Naive B cell (primary cell): Measurements from ENCODE around the gene CEP72. TPM values are rescaled to one million over a fixed set of nuclear protein-coding genes. Genes with fewer than 3 reads are reported as not detected.
"Not testable (repeated sequence)": the region's sequence is repeated elsewhere in the genome, so short reads cannot be mapped to it uniquely, and the experiment has no call there.

Experiments used
- ATAC-seq, 2 donors: fragments of 150-1000 bp; cut with Tn5 transposase; 2 replicates each; pipeline ENCODE4 v1.10.0; 2021; ENCODE audit warnings: low read depth in 2 of 2, mild to moderate bottlenecking in 2 of 2, moderate library complexity in 2 of 2
- DNase-seq: peaks from one replicate; pipeline ENCODE4 v3.0.0; 2022
- H3K27ac Mint-ChIP-seq, 6 donors: one replicate each; pipeline ENCODE4 v1.8.0; 2020 to 2022; ENCODE audit warnings: mild to moderate bottlenecking in 6 of 6, mixed read lengths in 6 of 6, moderate library complexity in 5 of 6, inconsistent platforms in 2 of 6
- H3K27me3 Mint-ChIP-seq, 3 donors: one replicate each; pipeline ENCODE4 v1.8.0; 2021 to 2022; ENCODE audit warnings: mixed read lengths in 3 of 3, mild to moderate bottlenecking in 1 of 3
- H3K36me3 Mint-ChIP-seq, 2 donors: one replicate each; pipeline ENCODE4 v1.8.0; 2020 to 2022; ENCODE audit warnings: mixed read lengths in 2 of 2, inconsistent platforms in 1 of 2, mild to moderate bottlenecking in 1 of 2
- H3K4me1 Mint-ChIP-seq, 3 donors: one replicate each; pipeline ENCODE4 v1.8.0; 2020 to 2022; ENCODE audit warnings: mixed read lengths in 3 of 3, inconsistent platforms in 1 of 3, mild to moderate bottlenecking in 1 of 3, moderate library complexity in 1 of 3
- H3K4me3 Mint-ChIP-seq, 8 donors: one replicate each; pipeline ENCODE4 v1.8.0; 2020 to 2022; ENCODE audit warnings: mild to moderate bottlenecking in 8 of 8, mixed read lengths in 8 of 8, moderate library complexity in 8 of 8, inconsistent platforms in 2 of 8
- H3K9me3 Mint-ChIP-seq, 7 donors: one replicate each; pipeline ENCODE4 v1.8.0; 2020 to 2022; ENCODE audit warnings: mixed read lengths in 7 of 7, mild to moderate bottlenecking in 5 of 7, inconsistent platforms in 2 of 7, moderate library complexity in 1 of 7
- polyA plus RNA-seq, 6 donors: library from polyadenylated mRNA; unstranded; fragments of 300-500 nt; fragmentation: Illumina TruSeq; gene quantifications; one replicate each; pipeline ENCODE4 v1.2.3, GENCODE V29; 2021; ENCODE audit warnings: low read depth in 6 of 6

The CEP72 gene
- polyA plus RNA-seq, 6 donors from 2014 or later = 1.9 to 7.8 (median 2.9) TPM; not detected in 1

DNA sequence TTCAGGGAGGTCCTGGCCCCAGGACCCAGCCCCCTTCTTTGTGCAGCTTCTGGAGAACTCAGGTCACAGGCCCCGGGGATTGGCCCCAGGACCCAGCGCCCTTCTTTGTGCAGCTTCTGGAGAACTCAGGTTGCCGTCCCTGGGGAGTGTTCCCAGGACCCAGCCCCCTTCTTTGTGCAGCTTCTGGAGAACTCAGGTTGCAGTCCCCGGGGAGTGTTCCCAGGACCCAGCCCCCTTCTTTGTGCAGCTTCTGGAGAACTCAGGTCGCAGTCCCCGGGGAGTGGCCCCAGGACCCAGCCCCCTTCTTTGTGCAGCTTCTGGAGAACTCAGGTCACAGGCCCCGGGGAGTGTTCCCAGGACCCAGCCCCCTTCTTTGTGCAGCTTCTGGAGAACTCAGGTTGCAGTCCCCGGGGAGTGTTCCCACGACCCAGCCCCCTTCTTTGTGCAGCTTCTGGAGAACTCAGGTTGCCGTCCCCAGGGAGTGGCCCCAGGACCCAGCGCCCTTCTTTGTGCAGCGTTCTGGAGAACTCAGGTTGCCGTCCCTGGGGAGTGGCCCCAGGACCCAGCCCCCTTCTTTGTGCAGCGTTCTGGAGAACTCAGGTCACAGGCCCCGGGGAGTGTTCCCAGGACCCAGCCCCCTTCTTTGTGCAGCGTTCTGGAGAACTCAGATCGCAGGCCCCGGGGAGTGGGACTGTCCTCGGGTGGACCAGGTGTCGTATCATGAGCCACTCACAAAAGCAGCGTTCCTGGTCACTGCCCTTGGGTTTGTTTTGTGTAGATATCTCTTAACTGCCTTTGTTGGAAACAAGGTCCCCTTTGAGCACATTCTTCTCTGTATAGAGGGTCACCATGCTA lies 16.4 kb downstream of the CEP72 start:
- not testable (repeated sequence) for H3K27me3 Mint-ChIP-seq

DNA sequence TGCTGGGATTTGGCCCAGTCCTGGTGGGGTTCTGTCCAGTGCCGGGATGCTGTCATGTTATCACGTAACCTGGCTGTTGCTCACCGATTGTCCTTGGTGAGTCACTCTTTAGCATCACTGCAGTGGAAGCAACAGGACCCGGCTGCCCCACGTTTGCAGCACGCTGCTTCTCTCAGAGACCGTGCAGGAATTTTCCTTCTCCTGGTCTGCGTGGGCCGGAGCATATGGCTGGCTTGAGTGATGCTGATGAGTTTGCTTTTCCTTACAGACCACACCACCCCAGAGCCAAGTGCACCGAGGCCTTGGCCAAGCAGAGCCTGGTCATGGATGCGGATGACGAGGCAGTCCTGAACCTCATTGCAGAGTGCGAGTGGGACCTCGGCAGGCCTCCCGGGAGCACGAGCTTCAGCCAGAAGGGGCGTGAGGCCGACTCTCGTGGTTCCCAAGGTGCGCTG lies 21.4 kb downstream of the CEP72 start:
- no peaks in the 10 kb centered on the region for H3K4me1 Mint-ChIP-seq
- ATAC-seq = no peak
- DNase-seq = no peak
- peaks cover 0 to 6% (median 0%) of the 10 kb centered on the region in 7 donors for H3K9me3 Mint-ChIP-seq
- H3K36me3 Mint-ChIP-seq = peaks cover 24 to 32% of the 10 kb centered on the region in 2 donors
- H3K27ac Mint-ChIP-seq = no peak overlapping the region
- H3K4me3 Mint-ChIP-seq = no peak overlapping the region
- no peaks in the 10 kb centered on the region for H3K27me3 Mint-ChIP-seq

More for the DNA sequence above, 16.4 kb downstream of the CEP72 start:
- H3K27ac Mint-ChIP-seq, ATAC-seq, DNase-seq, H3K9me3 Mint-ChIP-seq, H3K4me1 Mint-ChIP-seq: not testable (repeated sequence)
- H3K4me3 Mint-ChIP-seq = peak overlapping the region in 1 of 8 donors; percentile 21
- peaks cover 12% of the 10 kb centered on the region in 2 donors for H3K36me3 Mint-ChIP-seq

DNA sequence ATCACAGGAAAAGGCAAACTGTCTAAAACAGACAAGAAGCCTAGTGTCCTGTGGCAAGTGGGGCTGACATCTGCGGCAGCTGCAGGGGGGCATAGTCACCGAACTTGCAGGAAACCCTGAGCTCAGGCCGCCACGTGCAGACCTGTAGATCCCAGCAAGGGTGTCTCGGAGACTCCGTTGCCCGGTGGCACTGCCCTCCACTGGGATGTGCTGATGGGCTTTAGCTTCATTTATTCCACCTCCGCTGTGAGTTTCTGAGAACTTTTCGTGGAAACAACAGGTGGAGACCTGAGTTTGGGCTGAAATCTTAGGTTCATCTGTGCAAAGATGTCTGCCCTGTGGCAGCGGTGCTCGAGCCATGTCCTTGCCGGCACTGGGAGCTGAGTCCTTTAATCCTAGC lies 22.1 kb downstream of the CEP72 start:
- Mint-ChIP-seq H3K9me3 (peaks cover 0 to 6% (median 0%) of the 10 kb centered on the region in 7 donors), H3K4me1 (no peaks in the 10 kb centered on the region), H3K36me3 (peaks cover 24 to 32% of the 10 kb centered on the region in 2 donors), H3K4me3 (no peak overlapping the region), H3K27ac (no peak overlapping the region), H3K27me3 (no peaks in the 10 kb centered on the region)
- DNase-seq (no peak), ATAC-seq (no peak)

DNA sequence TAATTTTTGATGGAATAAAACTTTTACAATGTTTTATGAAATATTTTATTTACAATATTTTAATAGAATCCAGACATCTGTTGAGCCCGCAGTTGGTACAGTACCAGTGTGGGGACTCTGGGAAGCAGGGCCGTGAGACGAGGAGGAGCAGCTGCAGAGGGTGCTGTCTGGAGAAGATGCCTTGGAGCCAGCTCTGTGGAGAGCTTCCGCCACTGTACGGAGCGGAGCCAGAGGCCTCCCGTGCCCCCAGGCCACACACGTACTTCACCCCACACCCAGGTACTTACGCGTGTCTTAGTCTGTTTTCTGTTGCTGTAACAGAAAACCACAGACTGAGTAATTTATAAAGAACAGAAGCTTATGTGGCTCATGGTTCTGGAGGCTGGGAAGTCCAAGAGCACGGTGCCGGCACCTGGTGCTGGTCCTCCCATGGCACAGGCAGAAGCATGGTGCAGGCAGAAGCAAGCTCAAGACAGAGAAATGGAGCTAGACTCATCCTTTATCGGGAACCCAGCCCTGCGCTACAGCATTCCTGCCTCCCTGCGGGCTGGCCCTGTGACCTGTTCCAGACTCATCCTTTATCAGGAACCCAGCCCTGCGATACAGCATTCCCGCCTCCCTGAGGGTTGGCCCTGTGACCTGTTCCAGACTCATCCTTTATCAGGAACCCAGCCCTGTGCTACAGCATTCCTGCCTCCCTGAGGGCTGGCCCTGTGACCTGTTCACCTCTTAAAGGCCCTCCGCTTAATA lies 23.3 kb downstream of the CEP72 start:
- no peaks in the 10 kb centered on the region for H3K4me1 Mint-ChIP-seq
- no peak for ATAC-seq
- H3K27ac Mint-ChIP-seq = no peak overlapping the region
- H3K27me3 Mint-ChIP-seq = no peaks in the 10 kb centered on the region
- peaks cover 0 to 6% (median 0%) of the 10 kb centered on the region in 7 donors for H3K9me3 Mint-ChIP-seq
- no peak overlapping the region for H3K4me3 Mint-ChIP-seq
- H3K36me3 Mint-ChIP-seq = peaks cover 24 to 39% of the 10 kb centered on the region in 2 donors
- no peak for DNase-seq

DNA sequence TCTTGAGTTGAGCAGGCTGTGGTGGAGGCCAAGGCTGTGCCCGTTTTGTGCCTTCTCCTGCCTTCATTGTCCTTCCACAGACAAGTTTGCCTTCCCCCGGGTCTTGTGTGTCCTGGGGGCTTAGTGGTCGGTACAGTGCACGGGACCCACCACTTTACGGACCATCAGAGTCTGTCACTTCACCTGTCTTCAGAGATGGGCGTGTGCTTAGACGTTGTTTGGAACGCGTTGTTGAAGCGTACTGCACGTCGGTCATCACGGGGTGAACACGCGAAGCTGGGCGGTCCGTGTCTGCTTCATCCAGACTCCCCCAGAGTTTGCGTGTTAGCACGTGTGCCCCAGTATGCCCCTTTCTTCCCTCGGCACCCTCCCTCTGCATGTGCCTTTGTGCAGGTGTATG lies 24.8 kb downstream of the CEP72 start:
- DNase-seq (no peak), ATAC-seq (no peak)
- Mint-ChIP-seq H3K4me1 (no peaks in the 10 kb centered on the region), H3K36me3 (peaks cover 24 to 39% of the 10 kb centered on the region in 2 donors), H3K9me3 (peaks cover 0 to 6% (median 0%) of the 10 kb centered on the region in 7 donors), H3K27ac (no peak overlapping the region), H3K27me3 (no peaks in the 10 kb centered on the region), H3K4me3 (peak overlapping the region in 1 of 8 donors; percentile 16)

DNA sequence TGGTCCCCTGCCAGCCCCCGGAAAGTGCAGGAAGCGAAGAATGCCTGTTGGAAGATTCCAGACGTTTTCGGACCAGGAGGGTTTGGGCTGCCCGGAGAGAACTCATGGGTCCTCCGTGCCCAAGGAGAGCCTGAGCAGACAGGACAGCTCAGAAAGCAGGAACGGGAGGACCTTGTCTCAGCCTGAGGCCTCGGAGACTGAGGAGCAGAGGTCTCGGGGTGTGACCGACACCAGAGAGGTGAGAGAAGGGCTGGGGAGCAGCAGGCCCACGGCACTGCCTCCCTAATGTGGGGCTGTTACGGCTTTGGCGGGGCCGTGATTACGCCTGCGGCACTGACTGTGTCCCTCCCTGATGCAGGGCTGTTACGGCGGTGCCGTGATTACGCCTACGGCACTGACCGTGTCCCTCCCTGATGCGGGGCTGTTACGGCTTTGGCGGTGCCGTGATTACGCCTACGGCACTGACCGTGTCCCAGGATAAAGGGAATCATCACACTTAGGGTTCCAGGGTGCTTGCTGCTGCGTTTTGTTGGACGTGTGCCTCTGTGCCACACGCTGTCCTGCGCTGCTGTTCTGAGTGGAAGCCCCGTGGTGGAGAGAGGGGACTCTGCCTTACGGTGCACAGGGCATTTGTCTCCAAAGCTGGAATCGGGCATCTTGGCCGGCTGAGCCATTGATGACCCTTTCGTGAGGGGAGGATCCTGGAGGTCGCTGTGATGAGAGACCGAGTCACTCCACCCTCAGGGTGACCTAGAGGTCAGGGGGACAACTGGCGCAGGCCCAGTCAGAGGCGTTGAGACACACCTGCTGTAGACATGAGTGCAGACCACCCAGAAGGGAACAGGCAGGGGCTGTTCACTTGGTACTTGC lies 25.7 kb downstream of the CEP72 start:
- Mint-ChIP-seq H3K36me3 (peaks cover 24 to 39% of the 10 kb centered on the region in 2 donors), H3K4me1 (no peaks in the 10 kb centered on the region), H3K9me3 (peaks cover 0 to 6% (median 0%) of the 10 kb centered on the region in 7 donors), H3K27ac (peak overlapping the region in 1 of 6 donors; percentile 73), H3K27me3 (no peaks in the 10 kb centered on the region), H3K4me3 (no peak overlapping the region)
- no peak for ATAC-seq
- no peak for DNase-seq

DNA sequence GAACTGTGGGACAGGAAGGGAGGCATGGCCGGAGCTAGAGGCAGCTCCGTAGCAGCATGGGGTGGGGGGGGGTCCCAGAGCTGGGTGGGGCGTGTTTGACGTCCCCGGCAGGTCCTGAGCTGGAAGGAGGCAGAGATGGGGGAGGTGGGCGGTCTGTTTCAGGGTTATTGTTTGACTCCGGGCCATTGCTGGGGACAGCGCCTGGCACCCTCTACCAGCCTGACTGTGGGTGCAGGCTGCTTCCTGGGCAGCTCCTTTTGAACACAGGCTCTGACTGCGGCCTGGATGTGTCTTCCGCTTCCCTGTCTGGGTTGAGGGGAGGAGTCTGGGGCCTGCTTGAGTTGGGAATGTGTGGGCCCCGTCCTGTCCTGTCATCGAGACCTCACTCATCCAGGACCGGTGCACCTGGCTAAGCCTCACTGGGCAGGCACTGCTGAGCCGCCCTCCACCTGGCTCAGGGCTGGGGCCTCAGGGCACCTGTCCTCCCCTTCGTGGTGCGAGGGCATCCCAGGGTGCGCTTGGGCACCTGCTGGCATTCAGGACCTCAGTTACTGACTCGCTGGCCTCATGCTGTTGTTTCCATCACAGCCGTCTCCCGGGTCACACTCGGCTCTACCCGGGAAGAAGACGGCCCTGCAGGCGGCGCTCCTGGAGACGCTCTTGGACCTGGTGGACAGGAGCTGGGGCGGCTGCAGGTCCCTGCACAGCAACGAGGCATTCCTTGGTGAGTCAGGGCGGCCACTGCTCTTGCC lies 26.5 kb downstream of the CEP72 start:
- H3K4me1 Mint-ChIP-seq = peaks cover 3 to 8% (median 6%) of the 10 kb centered on the region in 3 donors
- H3K36me3 Mint-ChIP-seq = peaks cover 24 to 39% of the 10 kb centered on the region in 2 donors
- peaks cover 0 to 6% (median 0%) of the 10 kb centered on the region in 7 donors for H3K9me3 Mint-ChIP-seq
- no peaks in the 10 kb centered on the region for H3K27me3 Mint-ChIP-seq
- DNase-seq (no peak), ATAC-seq (no peak)
- no peak overlapping the region for H3K4me3 Mint-ChIP-seq
- H3K27ac Mint-ChIP-seq = peak overlapping the region in 1 of 6 donors; percentile 62

DNA sequence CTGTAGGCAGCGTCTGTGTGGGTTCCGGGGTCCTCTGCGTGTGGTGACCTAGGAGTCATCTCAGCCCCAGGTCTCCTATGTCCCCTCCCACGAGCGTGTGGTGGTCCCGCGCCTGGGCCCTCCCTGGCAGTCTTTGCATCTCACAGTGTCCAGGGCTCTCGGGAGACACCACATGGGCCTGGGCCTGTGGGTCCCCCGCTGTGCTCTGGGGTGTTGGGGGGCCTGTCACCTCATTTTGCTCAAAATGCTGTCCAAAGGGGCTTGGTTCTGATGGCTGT lies 27.1 kb downstream of the CEP72 start:
- H3K9me3 Mint-ChIP-seq = peaks cover 0 to 6% (median 0%) of the 10 kb centered on the region in 7 donors
- H3K4me3 Mint-ChIP-seq = no peak overlapping the region
- peaks cover 5 to 14% (median 9%) of the 10 kb centered on the region in 3 donors for H3K4me1 Mint-ChIP-seq
- no peak for DNase-seq
- H3K27me3 Mint-ChIP-seq = no peaks in the 10 kb centered on the region
- no peak for ATAC-seq
- peaks cover 24 to 39% of the 10 kb centered on the region in 2 donors for H3K36me3 Mint-ChIP-seq
- peak overlapping the region in 1 of 6 donors; percentile 62 for H3K27ac Mint-ChIP-seq

DNA sequence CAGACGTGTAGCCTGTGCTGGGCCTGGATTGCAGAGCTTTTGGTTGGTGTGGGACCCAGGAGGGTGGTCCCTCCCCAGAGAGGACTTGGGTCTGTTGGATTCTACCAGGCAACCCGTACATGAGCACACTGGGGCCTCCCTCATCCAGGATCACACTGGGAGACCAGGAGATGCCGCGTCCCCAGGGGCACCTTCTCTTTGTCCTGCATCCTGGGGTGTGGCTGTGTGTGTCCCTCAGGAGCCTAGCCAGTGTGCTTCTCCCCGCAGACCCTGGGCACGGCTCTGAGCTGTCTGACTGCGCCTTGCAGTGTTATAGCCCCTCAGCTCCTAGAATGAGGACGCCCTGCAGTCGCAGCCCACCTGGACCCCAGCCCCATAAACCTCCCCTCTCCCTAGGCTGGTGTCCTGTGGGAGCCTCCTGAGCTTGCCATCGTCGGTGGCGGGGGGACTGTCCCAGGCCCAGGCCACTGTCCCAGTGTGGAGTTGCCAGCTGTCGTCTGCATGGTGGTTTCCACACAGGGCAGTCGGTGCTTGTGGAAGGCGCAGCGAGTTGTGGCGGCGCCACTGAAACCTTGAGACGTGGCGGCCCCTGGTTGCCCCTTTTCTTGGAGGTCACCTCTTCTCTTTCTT lies 27.6 kb downstream of the CEP72 start:
- peaks cover 9 to 19% (median 13%) of the 10 kb centered on the region in 3 donors for H3K4me1 Mint-ChIP-seq
- H3K27ac Mint-ChIP-seq = no peak overlapping the region
- peaks cover 0 to 6% (median 0%) of the 10 kb centered on the region in 7 donors for H3K9me3 Mint-ChIP-seq
- peaks cover 21 to 37% of the 10 kb centered on the region in 2 donors for H3K36me3 Mint-ChIP-seq
- ATAC-seq (no peak), DNase-seq (no peak)
- H3K4me3 Mint-ChIP-seq = no peak overlapping the region
- H3K27me3 Mint-ChIP-seq = no peaks in the 10 kb centered on the region

DNA sequence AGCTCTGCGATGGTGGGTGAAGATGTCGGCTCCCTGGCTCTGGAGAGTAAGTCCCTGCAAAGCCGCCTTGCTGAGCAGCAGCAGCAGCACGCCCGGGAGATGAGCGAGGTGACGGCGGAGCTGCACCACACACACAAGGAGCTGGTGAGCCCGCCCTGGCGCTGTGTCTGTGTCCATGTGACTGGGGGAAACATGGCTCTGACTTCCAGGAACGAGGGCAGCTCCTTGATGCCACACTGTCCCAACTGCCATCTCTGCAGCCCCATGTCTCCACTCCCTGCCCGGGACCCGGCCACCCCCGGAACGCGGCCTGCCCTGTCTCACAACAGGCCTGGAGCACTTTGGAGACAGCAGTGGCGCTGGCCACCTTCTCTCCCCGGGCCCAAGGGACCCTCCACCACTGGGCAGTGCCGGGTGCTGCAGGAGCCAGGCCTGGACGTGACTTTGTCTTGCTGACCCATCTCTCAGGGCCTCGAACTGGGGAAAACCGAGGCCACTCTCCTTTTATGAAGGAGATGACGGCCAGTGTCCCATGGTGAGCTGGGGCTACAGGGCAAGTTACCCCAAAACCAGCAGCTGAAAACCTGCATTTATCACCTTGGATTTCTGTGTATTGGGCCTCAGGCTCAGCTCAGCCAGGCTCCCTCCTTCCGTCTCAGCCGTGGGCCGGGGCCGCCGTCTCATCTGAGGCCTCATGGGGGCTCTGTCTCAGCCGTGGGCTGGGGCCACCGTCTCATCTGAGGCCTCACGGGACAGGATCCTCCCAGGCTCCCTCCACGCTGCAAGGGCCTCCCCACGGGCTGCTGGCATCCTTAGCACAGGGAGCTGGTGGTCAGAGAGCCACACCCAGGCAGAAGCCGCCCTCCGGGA lies 28.6 kb downstream of the CEP72 start:
- no peak for ATAC-seq
- Mint-ChIP-seq H3K27ac (peak overlapping the region in 2 of 6 donors; percentile 64 to 74), H3K36me3 (peaks cover 14 to 27% of the 10 kb centered on the region in 2 donors), H3K9me3 (peaks cover 0 to 2% (median 0%) of the 10 kb centered on the region in 7 donors), H3K27me3 (no peaks in the 10 kb centered on the region), H3K4me1 (peaks cover 9 to 21% (median 14%) of the 10 kb centered on the region in 3 donors), H3K4me3 (no peak overlapping the region)
- DNase-seq = no peak

DNA sequence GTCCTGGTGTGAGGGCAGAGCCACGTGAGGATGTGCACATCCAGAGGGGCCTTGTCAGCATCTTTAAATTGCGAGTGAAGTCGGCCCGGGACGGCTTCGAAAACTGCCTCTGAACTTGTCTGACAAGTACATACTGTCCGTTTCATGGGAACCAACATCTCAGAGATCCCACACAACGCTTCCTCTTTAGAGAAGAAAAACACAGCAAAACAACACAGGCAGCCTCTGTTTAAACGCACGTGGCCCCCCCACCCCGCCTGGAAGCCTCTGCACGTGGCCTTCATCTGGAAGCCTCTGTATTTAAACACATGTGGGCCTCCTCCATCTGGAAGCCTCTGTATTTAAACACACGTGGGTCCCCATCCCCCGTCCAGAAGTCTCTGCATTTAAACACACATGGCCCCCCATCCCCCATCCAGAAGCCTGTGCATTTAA lies 29.2 kb downstream of the CEP72 start:
- DNase-seq = no peak
- H3K36me3 Mint-ChIP-seq = peaks cover 10 to 21% of the 10 kb centered on the region in 2 donors
- no peaks in the 10 kb centered on the region for H3K27me3 Mint-ChIP-seq
- H3K4me1 Mint-ChIP-seq = peaks cover 9 to 21% (median 14%) of the 10 kb centered on the region in 3 donors
- H3K4me3 Mint-ChIP-seq = no peak overlapping the region
- H3K9me3 Mint-ChIP-seq = no peaks in the 10 kb centered on the region
- no peak for ATAC-seq
- H3K27ac Mint-ChIP-seq = no peak overlapping the region
